Astrocyte of the cerebellum (primary cell): ENCODE results near the gene ST14.

Experiments used
- DNase-seq: peaks from one replicate; pipeline ENCODE4 v3.0.0-alpha.2; 2011; ENCODE audit warnings: low read depth
- H3K4me3 ChIP-seq: 2 replicates; pipeline ENCODE4 v1.5.1; 2011; ENCODE audit warnings: mild to moderate bottlenecking, low read depth, low read length, moderate library complexity
- CTCF ChIP-seq: IDR thresholded peaks from 2 replicates; pipeline ENCODE4 v1.5.1; 2012; ENCODE audit warnings: low read length, low read depth, moderate library complexity, mild to moderate bottlenecking; ENCODE audit errors: missing control alignments
- in situ Hi-C: cut with HindIII; loops from 2 replicates; pipeline ENCODE4 v1.10.0; 2017; ENCODE audit warnings: low sequenced_read_pairs

ST14 gene

DNA sequence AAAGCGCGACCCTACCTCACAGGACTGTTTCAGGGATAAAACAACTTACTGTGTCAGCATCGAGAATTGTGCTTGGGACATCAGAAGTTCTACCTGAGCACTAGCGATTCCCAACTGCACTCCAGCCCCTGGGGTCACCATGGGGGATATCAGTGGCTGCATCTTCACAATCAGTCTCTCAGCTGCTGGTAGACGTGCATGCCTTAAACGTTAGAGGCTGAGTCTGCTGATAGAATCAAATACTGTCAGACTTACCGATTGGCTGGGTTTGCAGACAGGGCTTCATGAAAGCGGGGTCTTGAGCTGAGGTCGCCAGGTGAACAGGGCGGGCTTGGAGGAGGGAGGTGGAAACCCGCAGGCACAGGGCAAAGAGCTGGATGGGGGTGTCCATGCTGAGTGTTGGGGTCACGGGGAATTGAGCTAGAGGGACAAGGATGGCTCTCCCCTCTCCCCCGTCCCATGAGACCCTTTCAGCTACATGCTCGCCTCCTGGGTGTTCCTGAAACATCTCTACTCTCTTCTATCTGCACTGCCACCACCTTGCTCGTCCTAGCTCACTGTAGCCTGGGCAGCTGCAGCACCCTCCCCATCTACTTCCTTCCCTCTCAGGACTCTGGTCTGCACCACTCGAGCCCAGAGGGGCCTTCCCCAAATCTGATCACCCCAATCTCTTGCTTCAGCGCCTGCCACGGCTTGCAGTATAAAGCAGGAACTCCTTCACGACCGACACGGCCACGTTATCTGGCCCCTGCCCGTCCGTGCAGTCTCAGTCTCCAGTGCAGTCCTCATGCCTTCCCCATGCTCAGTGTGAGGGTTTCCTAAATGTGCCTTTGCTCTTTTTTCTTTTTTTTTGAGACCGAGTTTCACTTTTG, 43.5 kb downstream of the ST14 start:
- no peak for TF ChIP-seq CTCF
- no peak overlapping the region for H3K4me3 ChIP-seq
- DNase-seq, result no peak
- in situ Hi-C loops, result loop anchor here (25.0 kb wide), 2 partner anchors 184 to 684 kb away; no protein-coding TSS in a partner anchor

GRCh38 chr11:130203766-130204702, 44.5 kb downstream of the ST14 start:
- in situ Hi-C loops, result loop anchor here (25.0 kb wide), 2 partner anchors 183 to 683 kb away; no protein-coding TSS in a partner anchor
- no peak for TF ChIP-seq CTCF
- no peak overlapping the region for H3K4me3 ChIP-seq
- no peak for DNase-seq

DNA sequence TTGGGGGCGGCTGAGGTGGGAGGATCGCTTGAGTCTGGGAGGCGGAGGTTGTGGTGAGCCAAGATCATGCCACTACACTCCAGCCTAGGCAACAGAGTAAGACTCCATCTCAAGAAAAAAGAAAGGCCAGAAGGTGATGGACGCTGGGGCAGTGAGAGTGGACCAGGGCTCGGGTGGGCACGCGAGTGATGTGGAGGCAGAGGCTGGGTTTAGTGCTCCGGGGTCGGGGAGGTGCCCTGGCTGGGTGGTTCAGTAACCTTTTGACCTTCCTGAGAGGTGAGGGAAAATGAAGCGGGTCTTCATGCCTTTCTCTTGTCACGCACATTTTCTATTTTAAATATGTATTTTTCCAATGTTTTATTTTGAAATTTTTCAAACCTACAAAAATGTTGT, 45.1 kb downstream of the ST14 start:
- DNase-seq, result no peak
- no peak overlapping the region for H3K4me3 ChIP-seq
- TF ChIP-seq CTCF, result no peak
- in situ Hi-C loops, result loop anchor here (25.0 kb wide), 2 partner anchors 183 to 683 kb away; no protein-coding TSS in a partner anchor

GRCh38 chr11:130206141-130206540, 46.6 kb downstream of the ST14 start:
- TF ChIP-seq CTCF, result no peak
- DNase-seq, result no peak
- in situ Hi-C loops, result loop anchor here (25.0 kb wide), 2 partner anchors 181 to 681 kb away; no protein-coding TSS in a partner anchor
- H3K4me3 ChIP-seq, result no peak overlapping the region

DNA sequence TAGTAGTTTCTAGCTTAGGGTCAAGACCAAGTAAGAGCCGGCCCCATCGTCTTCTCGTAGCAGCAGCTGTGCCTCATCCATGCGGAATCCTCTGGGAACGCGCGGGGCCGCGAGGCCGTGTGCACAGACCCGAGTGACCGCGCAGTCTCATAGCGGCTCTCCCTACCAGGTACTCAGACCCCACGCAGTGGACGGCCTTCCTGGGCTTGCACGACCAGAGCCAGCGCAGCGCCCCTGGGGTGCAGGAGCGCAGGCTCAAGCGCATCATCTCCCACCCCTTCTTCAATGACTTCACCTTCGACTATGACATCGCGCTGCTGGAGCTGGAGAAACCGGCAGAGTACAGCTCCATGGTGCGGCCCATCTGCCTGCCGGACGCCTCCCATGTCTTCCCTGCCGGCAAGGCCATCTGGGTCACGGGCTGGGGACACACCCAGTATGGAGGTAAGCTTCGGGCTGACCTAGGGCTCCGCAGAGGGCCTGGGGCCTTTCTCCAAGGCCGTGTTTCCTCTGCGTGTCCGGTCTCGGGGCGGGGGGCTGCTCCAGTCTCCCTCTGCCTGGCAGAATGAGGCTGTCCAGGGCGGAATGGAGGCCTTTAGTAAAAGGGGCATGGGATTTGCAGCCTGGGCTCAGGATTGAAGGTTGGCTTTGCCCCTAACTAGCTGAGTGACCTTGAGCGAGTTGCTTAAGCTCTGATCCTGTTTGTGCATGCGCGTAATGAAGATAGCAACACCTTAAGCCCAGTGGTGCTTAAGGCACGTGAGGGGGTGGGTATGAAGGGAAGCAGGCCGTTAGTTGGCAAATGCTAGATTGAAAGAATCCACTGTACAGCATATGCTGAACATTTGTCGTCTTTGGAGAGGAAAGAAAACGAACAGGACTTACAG, 48.9 kb downstream of the ST14 start:
- DNase-seq, result no peak
- no peak for TF ChIP-seq CTCF
- no peak overlapping the region for H3K4me3 ChIP-seq
- in situ Hi-C loops, result loop anchor here (25.0 kb wide), 2 partner anchors 179 to 679 kb away; no protein-coding TSS in a partner anchor
